ENCODE results near the gene RAD51B. TPM values are rescaled to one million over a fixed set of nuclear protein-coding genes. Genes with fewer than 3 reads are reported as not detected.

RAD51B gene
- total and polyA plus RNA-seq, 9 of the 15 experiments (the other 6 are each of a cell fraction or from before 2014, with no cell fraction given): 8.5 to 17.3 (median 11.3) TPM

DNA sequence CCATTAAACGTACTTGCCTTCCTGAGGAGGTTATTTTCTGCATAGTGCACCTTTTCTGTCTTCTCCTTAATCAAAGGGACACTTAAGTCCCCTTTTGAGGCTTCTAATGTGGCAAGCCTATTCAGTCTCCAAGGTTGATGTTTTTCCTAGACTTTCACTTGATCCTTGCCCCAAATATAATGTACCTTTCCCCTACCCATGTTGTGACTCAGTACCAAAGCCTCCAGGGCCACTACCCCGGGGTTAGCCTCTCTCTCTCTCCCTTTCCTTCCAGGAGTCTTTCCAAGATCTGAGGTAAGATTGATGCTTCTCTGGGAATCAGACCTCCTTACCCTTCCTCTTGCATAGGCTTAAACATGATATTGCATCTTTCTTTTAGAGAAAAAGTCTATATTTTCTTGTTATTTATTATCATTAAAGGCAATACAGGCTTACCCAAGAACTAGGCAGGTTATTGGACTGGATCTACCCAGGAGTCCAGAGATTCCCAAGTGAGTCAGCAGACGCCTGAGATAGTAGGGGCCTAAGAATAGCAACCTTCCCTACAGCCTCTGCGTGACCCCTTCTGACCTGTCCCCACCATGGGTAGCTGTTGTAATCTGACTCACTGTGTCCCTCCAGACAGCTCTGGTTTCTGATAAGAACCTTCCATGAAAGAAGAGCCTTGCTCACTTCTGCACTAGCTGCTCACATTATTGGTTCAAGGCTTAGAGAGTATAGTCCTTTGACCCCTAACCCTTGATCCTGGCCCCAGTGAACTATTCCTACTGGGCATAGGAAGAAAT lies 800.4 kb downstream of the RAD51B start (continued):
- TF ChIP-seq ZNF75A (CRISPR knock-in tag; IDR thresholded peaks at IDR 0.05) (no peak), ZZZ3 (IDR thresholded peaks at IDR 0.05) (no peak), CBFA2T2 (conservative IDR thresholded peaks at IDR 0.05) (peak; percentile 83), NCOA6 (IDR thresholded peaks at IDR 0.05) (no peak), ILF3 (IDR thresholded peaks at IDR 0.05; ENCODE audit: borderline replicate concordance) (no peak), HIVEP1 (CRISPR knock-in tag; IDR thresholded peaks at IDR 0.05) (no peak), CBX5 (IDR thresholded peaks at IDR 0.05; ENCODE audit: borderline replicate concordance, low read depth) (no peak), CEBPG (CRISPR knock-in tag; IDR thresholded peaks at IDR 0.05) (no peak; the same call in 1 of the 2 replicates), CEBPG (tag; conservative IDR thresholded peaks at IDR 0.05 in 1 of 2, IDR thresholded peaks at IDR 0.05 in 1 of 2) (no peak), POU5F1 (IDR thresholded peaks at IDR 0.05; ENCODE audit: borderline replicate concordance, low read depth, low read length, partially characterized antibody) (no peak), CBX1 (IDR thresholded peaks at IDR 0.05; ENCODE audit: low read depth) (no peak), EGR1 (conservative IDR thresholded peaks at IDR 0.05) (no peak), CREB1 (IDR thresholded peaks at IDR 0.05) (no peak), CREB1 (CRISPR knock-in tag; IDR thresholded peaks at IDR 0.05) (no peak), ZNF717 (CRISPR knock-in tag; IDR thresholded peaks at IDR 0.05) (no peak), NELFE (IDR thresholded peaks at IDR 0.05; ENCODE audit: insufficient read depth, insufficient read length) (no peak)
- TF ChIP-seq, protein P1, sequence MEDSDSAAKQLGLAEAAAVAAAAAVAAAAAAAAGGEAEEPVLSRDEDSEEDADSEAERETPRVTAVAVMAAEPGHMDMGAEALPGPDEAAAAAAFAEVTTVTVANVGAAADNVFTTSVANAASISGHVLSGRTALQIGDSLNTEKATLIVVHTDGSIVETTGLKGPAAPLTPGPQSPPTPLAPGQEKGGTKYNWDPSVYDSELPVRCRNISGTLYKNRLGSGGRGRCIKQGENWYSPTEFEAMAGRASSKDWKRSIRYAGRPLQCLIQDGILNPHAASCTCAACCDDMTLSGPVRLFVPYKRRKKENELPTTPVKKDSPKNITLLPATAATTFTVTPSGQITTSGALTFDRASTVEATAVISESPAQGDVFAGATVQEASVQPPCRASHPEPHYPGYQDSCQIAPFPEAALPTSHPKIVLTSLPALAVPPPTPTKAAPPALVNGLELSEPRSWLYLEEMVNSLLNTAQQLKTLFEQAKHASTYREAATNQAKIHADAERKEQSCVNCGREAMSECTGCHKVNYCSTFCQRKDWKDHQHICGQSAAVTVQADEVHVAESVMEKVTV (CRISPR knock-in tag; IDR thresholded peaks at IDR 0.05): no peak
- TF ChIP-seq, protein P2, sequence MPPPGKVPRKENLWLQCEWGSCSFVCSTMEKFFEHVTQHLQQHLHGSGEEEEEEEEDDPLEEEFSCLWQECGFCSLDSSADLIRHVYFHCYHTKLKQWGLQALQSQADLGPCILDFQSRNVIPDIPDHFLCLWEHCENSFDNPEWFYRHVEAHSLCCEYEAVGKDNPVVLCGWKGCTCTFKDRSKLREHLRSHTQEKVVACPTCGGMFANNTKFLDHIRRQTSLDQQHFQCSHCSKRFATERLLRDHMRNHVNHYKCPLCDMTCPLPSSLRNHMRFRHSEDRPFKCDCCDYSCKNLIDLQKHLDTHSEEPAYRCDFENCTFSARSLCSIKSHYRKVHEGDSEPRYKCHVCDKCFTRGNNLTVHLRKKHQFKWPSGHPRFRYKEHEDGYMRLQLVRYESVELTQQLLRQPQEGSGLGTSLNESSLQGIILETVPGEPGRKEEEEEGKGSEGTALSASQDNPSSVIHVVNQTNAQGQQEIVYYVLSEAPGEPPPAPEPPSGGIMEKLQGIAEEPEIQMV (tag; conservative IDR thresholded peaks at IDR 0.05; ENCODE audit: low read depth): 0 out of 2 replicates have a peak, but pooled peaks have one; percentile 39
- TF ChIP-seq, protein P3, sequence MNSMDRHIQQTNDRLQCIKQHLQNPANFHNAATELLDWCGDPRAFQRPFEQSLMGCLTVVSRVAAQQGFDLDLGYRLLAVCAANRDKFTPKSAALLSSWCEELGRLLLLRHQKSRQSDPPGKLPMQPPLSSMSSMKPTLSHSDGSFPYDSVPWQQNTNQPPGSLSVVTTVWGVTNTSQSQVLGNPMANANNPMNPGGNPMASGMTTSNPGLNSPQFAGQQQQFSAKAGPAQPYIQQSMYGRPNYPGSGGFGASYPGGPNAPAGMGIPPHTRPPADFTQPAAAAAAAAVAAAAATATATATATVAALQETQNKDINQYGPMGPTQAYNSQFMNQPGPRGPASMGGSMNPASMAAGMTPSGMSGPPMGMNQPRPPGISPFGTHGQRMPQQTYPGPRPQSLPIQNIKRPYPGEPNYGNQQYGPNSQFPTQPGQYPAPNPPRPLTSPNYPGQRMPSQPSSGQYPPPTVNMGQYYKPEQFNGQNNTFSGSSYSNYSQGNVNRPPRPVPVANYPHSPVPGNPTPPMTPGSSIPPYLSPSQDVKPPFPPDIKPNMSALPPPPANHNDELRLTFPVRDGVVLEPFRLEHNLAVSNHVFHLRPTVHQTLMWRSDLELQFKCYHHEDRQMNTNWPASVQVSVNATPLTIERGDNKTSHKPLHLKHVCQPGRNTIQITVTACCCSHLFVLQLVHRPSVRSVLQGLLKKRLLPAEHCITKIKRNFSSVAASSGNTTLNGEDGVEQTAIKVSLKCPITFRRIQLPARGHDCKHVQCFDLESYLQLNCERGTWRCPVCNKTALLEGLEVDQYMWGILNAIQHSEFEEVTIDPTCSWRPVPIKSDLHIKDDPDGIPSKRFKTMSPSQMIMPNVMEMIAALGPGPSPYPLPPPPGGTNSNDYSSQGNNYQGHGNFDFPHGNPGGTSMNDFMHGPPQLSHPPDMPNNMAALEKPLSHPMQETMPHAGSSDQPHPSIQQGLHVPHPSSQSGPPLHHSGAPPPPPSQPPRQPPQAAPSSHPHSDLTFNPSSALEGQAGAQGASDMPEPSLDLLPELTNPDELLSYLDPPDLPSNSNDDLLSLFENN (IDR thresholded peaks at IDR 0.05; ENCODE audit: low read depth in 2 of 2, low read length in 2 of 2): 0 out of 4 replicates have a peak, but pooled peaks of 1 of the 2 experiments have one; percentile 17
- TF ChIP-seq, protein P4, sequence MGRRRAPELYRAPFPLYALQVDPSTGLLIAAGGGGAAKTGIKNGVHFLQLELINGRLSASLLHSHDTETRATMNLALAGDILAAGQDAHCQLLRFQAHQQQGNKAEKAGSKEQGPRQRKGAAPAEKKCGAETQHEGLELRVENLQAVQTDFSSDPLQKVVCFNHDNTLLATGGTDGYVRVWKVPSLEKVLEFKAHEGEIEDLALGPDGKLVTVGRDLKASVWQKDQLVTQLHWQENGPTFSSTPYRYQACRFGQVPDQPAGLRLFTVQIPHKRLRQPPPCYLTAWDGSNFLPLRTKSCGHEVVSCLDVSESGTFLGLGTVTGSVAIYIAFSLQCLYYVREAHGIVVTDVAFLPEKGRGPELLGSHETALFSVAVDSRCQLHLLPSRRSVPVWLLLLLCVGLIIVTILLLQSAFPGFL (CRISPR knock-in tag; IDR thresholded peaks at IDR 0.05): no peak

All from K562 (cell line).